NCI-H187 treated with DMSO at 0.1 percent for 48 hours (cell line): ENCODE results near the gene SPTBN1.

ENCODE experiments used
- DNase-seq: peaks from one replicate; lab custom pipeline; 2025; lab: John Stamatoyannopoulos, UW

The SPTBN1 gene

GRCh38 chr2:54434229-54434628 is 21.9 kb upstream of the SPTBN1 start:
- no peak for DNase-seq

- DNase-seq: no peak
Measured at GRCh38 chr2:54434711-54435110, 21.4 kb upstream of the SPTBN1 start.

GRCh38 chr2:54435325-54436226 is 20.6 kb upstream of the SPTBN1 start:
- no peak for DNase-seq

GRCh38 chr2:54437588-54437987 is 18.5 kb upstream of the SPTBN1 start:
- no peak for DNase-seq

GRCh38 chr2:54438271-54438670 is 17.9 kb upstream of the SPTBN1 start:
- DNase-seq: no peak

GRCh38 chr2:54439582-54439981 is 16.5 kb upstream of the SPTBN1 start:
- DNase-seq: no peak

- no peak for DNase-seq
Measured at GRCh38 chr2:54440050-54440449, 16.1 kb upstream of the SPTBN1 start.

GRCh38 chr2:54444503-54444902 is 11.6 kb upstream of the SPTBN1 start:
- DNase-seq: no peak

- DNase-seq: no peak
Measured at GRCh38 chr2:54446122-54446521, 10.0 kb upstream of the SPTBN1 start.

- DNase-seq: no peak
Measured at GRCh38 chr2:54446625-54447024, 9.5 kb upstream of the SPTBN1 start.

GRCh38 chr2:54454548-54455130 is 1.5 kb upstream of the SPTBN1 start:
- no peak for DNase-seq

- no peak for DNase-seq
Measured at GRCh38 chr2:54455131-54455562, 980 bp upstream of the SPTBN1 start.

GRCh38 chr2:54456362-54456611 is 160 bp downstream of the SPTBN1 start:
- DNase-seq: no peak

- DNase-seq: no peak
Measured at GRCh38 chr2:54456612-54457322, 640 bp downstream of the SPTBN1 start.

GRCh38 chr2:54457323-54458023 is 1.3 kb downstream of the SPTBN1 start:
- DNase-seq: no peak

GRCh38 chr2:54459037-54459441 is 2.9 kb downstream of the SPTBN1 start:
- no peak for DNase-seq

- no peak for DNase-seq
Measured at GRCh38 chr2:54461261-54461660, 5.1 kb downstream of the SPTBN1 start.

GRCh38 chr2:54464341-54464740 is 8.2 kb downstream of the SPTBN1 start:
- no peak for DNase-seq

GRCh38 chr2:54465143-54465542 is 9.0 kb downstream of the SPTBN1 start:
- DNase-seq: no peak

- DNase-seq: no peak
Measured at GRCh38 chr2:54466870-54467269, 10.7 kb downstream of the SPTBN1 start.

GRCh38 chr2:54468673-54469072 is 12.5 kb downstream of the SPTBN1 start:
- DNase-seq: no peak

- no peak for DNase-seq
Measured at GRCh38 chr2:54469484-54470053, 13.4 kb downstream of the SPTBN1 start.
